Activated naive CD8-positive, alpha-beta T cell treated with anti-CD3 and anti-CD28 coated beads for 36 hours (primary cell): ENCODE data around the gene DLK1. TPM values are rescaled to one million over a fixed set of nuclear protein-coding genes. Genes with fewer than 3 reads are reported as not detected.

Source experiments
- DNase-seq: peaks from one replicate; pipeline ENCODE4 v3.0.0; 2021
- H3K27ac Mint-ChIP-seq: one replicate; pipeline ENCODE4 v1.8.0; 2022; ENCODE audit warnings: mild to moderate bottlenecking, moderate library complexity, mixed read lengths
- H3K27me3 Mint-ChIP-seq: one replicate; pipeline ENCODE4 v1.8.0; 2022; ENCODE audit warnings: mild to moderate bottlenecking, mixed read lengths
- H3K36me3 Mint-ChIP-seq: one replicate; pipeline ENCODE4 v1.8.0; 2021; ENCODE audit warnings: mild to moderate bottlenecking, mixed read lengths
- H3K4me1 Mint-ChIP-seq: one replicate; pipeline ENCODE4 v1.8.0; 2021; ENCODE audit warnings: mixed read lengths
- H3K4me3 Mint-ChIP-seq: one replicate; pipeline ENCODE4 v1.8.0; 2022; ENCODE audit warnings: mild to moderate bottlenecking, moderate library complexity, mixed read lengths
- H3K9me3 Mint-ChIP-seq: one replicate; pipeline ENCODE4 v1.8.0; 2022; ENCODE audit warnings: mixed read lengths
- total RNA-seq, 2 experiments: library from RNA; stranded (reverse); gene quantifications; one replicate each; pipeline ENCODE4 v1.2.3, GENCODE V29; 2021

Gene DLK1
- total RNA-seq, 2 experiments from 2014 or later = not detected

DNA sequence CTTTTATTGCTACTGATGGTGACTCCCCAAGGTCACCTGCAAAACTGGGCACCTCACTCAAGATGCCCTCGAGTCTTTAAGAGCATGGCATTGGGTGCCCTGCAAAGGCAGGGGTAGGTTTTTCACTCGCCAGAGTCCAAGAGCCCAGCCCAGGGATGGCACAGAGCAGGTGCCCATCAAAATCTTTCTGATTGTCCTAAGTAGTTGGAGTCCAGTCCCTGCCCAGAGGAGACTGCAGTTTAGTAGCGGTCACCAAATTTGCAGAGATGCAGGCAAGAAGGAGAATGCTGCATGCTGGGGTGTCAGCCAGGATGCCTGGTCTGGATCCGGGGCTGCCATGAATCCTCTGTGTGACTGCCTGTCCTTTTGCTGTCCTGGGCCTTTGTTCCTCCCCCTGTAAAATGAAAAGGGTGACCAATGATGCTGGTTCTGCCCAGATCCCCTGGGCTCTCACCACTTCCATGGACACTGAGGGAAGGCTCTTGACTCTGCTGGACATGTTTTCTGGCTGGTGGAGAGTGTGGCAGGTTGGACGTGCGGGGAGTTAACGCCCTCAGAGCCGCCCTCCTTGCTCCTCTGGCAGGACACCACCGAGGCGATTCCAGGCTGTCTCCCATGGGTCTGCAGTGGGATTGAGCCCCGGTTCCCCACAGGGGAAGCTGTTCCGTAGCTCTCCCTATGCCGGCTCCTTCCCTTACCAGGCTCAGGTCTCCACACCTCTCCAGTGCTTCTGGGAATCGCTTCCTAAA is 41.3 kb downstream of the DLK1 start:
- no peaks in the 10 kb centered on the region for H3K36me3 Mint-ChIP-seq
- no peaks in the 10 kb centered on the region for H3K4me1 Mint-ChIP-seq
- H3K27me3 Mint-ChIP-seq = no peaks in the 10 kb centered on the region
- H3K9me3 Mint-ChIP-seq = no peaks in the 10 kb centered on the region
- DNase-seq = no peak
- no peak overlapping the region for H3K27ac Mint-ChIP-seq
- no peak overlapping the region for H3K4me3 Mint-ChIP-seq

DNA sequence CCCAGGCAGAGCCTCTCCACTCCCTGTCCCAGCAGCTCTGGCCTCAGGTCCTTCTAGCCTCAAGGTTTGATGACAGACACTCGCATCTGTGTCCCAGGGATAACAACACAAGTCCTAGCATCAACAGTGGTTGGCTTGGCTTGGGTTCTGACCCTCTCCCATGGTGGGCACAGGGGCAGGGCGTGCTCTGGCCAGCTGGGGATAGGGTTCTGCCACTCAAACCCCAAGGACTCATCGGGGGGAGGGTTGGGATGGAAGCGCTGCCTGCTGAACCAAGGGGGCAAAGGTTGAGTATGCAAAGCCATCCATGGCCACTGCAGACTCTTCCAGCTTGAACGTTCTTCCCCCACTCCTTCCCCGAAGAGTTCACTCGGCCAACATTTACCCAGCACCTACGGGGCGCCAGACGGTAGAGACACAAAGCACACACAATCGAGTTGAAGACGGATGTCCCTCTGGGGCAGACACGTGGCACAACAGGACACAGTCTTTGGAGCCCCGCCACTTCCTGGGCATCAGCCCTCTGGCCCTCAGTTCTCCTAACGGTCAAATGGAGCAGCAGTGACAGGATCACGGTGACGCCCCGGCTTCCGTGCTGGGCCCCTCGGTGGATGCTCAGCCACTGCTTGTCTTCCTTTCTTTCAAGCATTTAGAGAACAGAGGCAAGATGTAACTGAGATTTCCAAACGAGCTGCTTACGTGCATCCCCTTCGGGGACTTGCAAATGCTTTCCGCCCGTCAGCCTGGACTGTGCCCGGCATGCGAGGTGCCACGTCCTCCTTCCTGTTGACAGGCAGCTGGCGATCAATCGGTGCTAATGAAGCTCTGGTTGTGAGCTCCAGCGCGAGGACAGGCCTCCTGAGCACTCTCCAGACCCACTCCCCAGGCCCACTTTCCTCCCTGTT is 42.6 kb downstream of the DLK1 start:
- no peak for DNase-seq
- Mint-ChIP-seq H3K4me3 (no peak overlapping the region), H3K4me1 (no peaks in the 10 kb centered on the region), H3K9me3 (no peaks in the 10 kb centered on the region), H3K27me3 (no peaks in the 10 kb centered on the region), H3K36me3 (no peaks in the 10 kb centered on the region), H3K27ac (no peak overlapping the region)

GRCh38 chr14:100770046-100770445 is 43.4 kb downstream of the DLK1 start:
- Mint-ChIP-seq H3K4me1 (no peaks in the 10 kb centered on the region), H3K4me3 (no peak overlapping the region), H3K9me3 (no peaks in the 10 kb centered on the region), H3K27ac (no peak overlapping the region), H3K36me3 (no peaks in the 10 kb centered on the region), H3K27me3 (no peaks in the 10 kb centered on the region)
- DNase-seq = no peak

- no peaks in the 10 kb centered on the region for H3K4me1 Mint-ChIP-seq
- no peak overlapping the region for H3K4me3 Mint-ChIP-seq
- no peaks in the 10 kb centered on the region for H3K27me3 Mint-ChIP-seq
- H3K36me3 Mint-ChIP-seq = no peaks in the 10 kb centered on the region
- no peak overlapping the region for H3K27ac Mint-ChIP-seq
- no peak for DNase-seq
- H3K9me3 Mint-ChIP-seq = no peaks in the 10 kb centered on the region
Observed at GRCh38 chr14:100770605-100771120, 44.0 kb downstream of the DLK1 start.

- no peaks in the 10 kb centered on the region for H3K4me1 Mint-ChIP-seq
- no peaks in the 10 kb centered on the region for H3K9me3 Mint-ChIP-seq
- H3K27ac Mint-ChIP-seq = no peak overlapping the region
- no peaks in the 10 kb centered on the region for H3K27me3 Mint-ChIP-seq
- no peak for DNase-seq
- no peaks in the 10 kb centered on the region for H3K36me3 Mint-ChIP-seq
- no peak overlapping the region for H3K4me3 Mint-ChIP-seq
Observed at GRCh38 chr14:100771121-100771800, 44.6 kb downstream of the DLK1 start.

GRCh38 chr14:100772607-100773165 is 46.0 kb downstream of the DLK1 start:
- H3K9me3 Mint-ChIP-seq = no peaks in the 10 kb centered on the region
- H3K36me3 Mint-ChIP-seq = no peaks in the 10 kb centered on the region
- no peak overlapping the region for H3K27ac Mint-ChIP-seq
- H3K4me1 Mint-ChIP-seq = no peaks in the 10 kb centered on the region
- no peaks in the 10 kb centered on the region for H3K27me3 Mint-ChIP-seq
- no peak for DNase-seq
- H3K4me3 Mint-ChIP-seq = no peak overlapping the region

DNA sequence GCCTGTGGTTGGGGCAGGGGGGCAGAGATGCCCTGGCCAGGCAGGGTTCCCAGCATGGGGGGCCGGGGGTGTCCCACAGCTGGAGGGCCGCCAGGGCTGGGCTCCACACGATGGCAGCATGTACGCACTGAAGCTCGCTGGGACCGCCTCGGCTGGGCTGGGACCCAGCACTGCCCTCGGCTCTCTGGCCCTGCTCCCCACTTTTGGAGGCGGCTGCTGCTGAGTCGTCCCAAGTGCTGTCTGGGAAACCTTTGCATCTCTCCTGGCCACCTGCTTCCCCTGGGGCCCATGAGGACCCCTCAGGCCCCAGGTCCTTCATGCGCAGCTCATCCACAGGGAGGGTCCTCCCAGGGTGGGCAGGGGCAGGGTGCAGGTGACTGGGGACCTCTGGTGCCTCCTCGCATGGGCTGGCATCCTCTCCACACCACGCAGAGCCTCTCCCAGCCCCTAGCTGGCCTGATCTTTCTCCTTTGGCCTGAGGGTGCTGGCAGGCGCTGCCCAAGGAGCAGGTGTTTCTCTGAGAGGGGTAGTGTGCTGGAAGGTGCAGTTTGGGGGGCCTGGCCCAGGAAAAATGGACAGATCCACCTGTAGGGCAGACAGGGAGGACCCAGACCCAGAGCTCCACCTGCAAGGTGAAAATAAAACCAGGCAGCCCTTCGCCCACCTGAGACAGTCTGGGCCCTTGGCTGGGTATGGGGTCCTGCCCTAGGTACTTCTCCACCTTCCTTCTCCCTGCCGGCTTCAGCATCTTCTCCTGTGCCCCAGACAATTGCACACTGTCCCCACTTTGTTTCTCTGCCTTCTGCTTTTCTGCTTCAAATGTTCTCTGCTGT is 46.9 kb downstream of the DLK1 start:
- Mint-ChIP-seq H3K9me3 (no peaks in the 10 kb centered on the region), H3K36me3 (no peaks in the 10 kb centered on the region), H3K4me3 (no peak overlapping the region), H3K4me1 (no peaks in the 10 kb centered on the region), H3K27ac (no peak overlapping the region), H3K27me3 (no peaks in the 10 kb centered on the region)
- DNase-seq = no peak

DNA sequence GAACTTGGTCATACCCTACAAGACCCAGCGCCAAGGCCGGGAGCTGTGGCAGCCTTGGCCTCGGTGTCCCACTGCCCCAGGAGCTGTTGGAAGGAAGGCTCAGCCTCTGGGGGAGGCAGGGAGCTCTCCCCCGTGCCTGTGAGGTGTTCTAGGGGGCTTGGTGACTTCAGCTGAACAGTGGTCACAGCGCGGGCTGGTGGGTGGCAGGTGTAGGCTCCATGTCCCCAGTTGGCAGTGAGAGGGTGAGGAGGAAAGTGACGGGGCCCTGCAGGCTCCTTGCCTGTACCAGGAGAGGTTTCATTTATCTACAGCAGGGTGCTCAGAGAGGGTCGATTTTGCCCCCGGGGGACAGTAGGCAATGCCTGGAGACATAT is 47.5 kb downstream of the DLK1 start:
- H3K36me3 Mint-ChIP-seq = no peaks in the 10 kb centered on the region
- no peaks in the 10 kb centered on the region for H3K4me1 Mint-ChIP-seq
- H3K4me3 Mint-ChIP-seq = no peak overlapping the region
- H3K9me3 Mint-ChIP-seq = no peaks in the 10 kb centered on the region
- DNase-seq = no peak
- no peaks in the 10 kb centered on the region for H3K27me3 Mint-ChIP-seq
- H3K27ac Mint-ChIP-seq = no peak overlapping the region

DNA sequence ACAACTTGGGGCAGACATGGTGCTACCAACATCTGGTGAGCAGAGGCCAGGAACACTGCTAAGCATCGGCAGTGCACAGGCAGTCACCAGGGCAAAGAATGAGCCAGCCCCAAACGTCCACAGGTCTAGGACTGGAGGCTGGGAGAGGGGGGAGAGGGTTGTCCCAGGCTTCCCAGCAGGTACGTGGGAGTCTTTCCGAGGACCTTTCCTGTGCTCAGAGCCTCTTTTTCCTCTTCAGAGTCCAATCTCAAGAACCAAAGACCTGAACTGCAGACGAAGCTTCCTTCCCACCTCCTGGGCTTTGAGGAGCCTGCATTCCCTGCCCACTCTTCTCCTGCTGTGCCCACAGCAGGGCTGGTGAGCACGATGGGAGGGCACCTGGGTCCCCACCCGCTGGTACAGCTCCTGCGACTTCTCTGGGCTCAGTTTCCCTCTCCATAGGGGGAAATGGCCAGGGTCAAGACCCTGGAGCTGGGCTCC is 48.7 kb downstream of the DLK1 start:
- H3K9me3 Mint-ChIP-seq = no peaks in the 10 kb centered on the region
- no peak for DNase-seq
- H3K4me3 Mint-ChIP-seq = no peak overlapping the region
- H3K27me3 Mint-ChIP-seq = no peaks in the 10 kb centered on the region
- H3K27ac Mint-ChIP-seq = no peak overlapping the region
- H3K36me3 Mint-ChIP-seq = no peaks in the 10 kb centered on the region
- H3K4me1 Mint-ChIP-seq = no peaks in the 10 kb centered on the region

DNA sequence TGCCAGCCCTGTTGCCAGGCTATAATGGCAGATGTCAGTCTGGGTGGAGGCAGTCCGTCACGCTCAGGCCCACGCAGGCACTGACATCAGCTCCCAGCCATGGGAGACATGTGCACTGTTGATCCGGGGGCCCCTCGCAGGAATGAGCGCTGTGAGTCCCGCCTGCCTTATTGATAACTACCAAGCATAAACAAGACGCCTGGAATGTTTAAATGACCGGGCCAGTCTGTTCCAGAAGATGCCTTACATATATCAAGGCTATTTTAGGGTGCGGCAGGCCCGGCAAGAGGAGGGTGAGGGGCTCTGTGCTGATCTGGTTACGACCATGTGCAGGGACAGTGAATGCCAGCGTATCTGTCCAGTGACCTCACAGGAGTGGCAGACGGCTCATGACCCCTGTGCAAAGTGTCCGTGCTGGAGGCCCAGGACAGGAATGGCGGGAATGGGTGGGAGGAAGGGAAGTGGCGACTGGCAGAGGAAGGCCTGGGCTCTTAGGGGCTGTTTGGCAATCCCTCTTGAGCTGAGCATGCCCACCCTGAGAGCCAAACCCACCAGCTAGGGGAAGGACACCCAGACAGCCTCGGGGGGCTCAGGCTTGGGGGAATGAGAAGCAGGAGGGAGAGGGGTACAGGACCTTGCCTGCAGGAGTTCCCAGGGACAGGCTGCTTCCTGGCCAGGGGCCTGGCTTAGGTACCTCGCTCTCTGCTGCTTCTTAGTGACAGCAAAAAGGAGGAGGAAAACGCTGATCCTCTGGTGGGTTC is 49.3 kb downstream of the DLK1 start:
- Mint-ChIP-seq H3K4me1 (no peaks in the 10 kb centered on the region), H3K36me3 (no peaks in the 10 kb centered on the region), H3K27ac (no peak overlapping the region), H3K4me3 (no peak overlapping the region), H3K27me3 (no peaks in the 10 kb centered on the region), H3K9me3 (no peaks in the 10 kb centered on the region)
- no peak for DNase-seq

- no peaks in the 10 kb centered on the region for H3K4me1 Mint-ChIP-seq
- no peaks in the 10 kb centered on the region for H3K36me3 Mint-ChIP-seq
- H3K9me3 Mint-ChIP-seq = no peaks in the 10 kb centered on the region
- no peak overlapping the region for H3K27ac Mint-ChIP-seq
- H3K27me3 Mint-ChIP-seq = no peaks in the 10 kb centered on the region
- H3K4me3 Mint-ChIP-seq = no peak overlapping the region
- no peak for DNase-seq
Observed at GRCh38 chr14:100776681-100777365, 50.1 kb downstream of the DLK1 start.

GRCh38 chr14:100777366-100777817 is 50.7 kb downstream of the DLK1 start:
- H3K36me3 Mint-ChIP-seq = no peaks in the 10 kb centered on the region
- H3K27me3 Mint-ChIP-seq = no peaks in the 10 kb centered on the region
- no peak overlapping the region for H3K4me3 Mint-ChIP-seq
- H3K27ac Mint-ChIP-seq = no peak overlapping the region
- DNase-seq = no peak
- H3K9me3 Mint-ChIP-seq = no peaks in the 10 kb centered on the region
- no peaks in the 10 kb centered on the region for H3K4me1 Mint-ChIP-seq
